ENCODE data around the gene THRB.

DNA sequence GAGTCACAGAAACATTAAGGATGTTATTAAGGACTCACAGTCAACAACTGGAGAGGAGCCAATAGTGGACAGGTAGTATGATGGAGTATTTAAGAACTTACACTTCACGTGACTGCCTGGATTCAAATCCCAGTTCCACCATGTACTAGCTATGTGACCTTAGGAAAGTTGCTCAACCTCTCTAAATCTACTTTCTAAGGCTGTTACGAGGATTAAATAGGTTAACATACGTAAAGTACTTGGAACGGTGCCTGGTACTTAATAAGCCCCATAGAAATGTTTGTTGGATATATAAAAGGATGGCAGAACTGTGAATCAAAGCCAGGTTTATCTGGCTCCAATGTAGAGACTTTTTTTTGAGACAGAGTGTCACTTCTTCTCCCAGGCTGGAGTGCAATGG lies 24.4 kb downstream of the THRB start:
- no peak for TF ChIP-seq ZZZ3 (IDR thresholded peaks at IDR 0.05)
- TF ChIP-seq MYC (IDR thresholded peaks at IDR 0.05; ENCODE audit: low read depth, low read length), result no peak
- no peak for TF ChIP-seq MYC (CRISPR knock-in tag; IDR thresholded peaks at IDR 0.05; ENCODE audit: borderline replicate concordance, low read depth)
- TF ChIP-seq YY1 (IDR thresholded peaks at IDR 0.05; ENCODE audit: borderline replicate concordance in 1 of 3, control insufficient read depth in 1 of 3, extremely low read depth in 1 of 3, insufficient read depth in 3 of 3, insufficient read length in 1 of 3, insufficient replicate concordance in 2 of 3, low read depth in 1 of 3, low read length in 2 of 3), result no peak
- no peak for TF ChIP-seq TEAD1 (CRISPR knock-in tag; IDR thresholded peaks at IDR 0.05)

Measured in K562 (cell line).